H9 (cell line): Measurements from ENCODE around the gene NFU1. TPM values are rescaled to one million over a fixed set of nuclear protein-coding genes. Genes with fewer than 3 reads are reported as not detected.

Experiments used
- DNase-seq: peaks from one replicate; pipeline ENCODE4 v3.0.0-alpha.2; 2017
- H2AFZ ChIP-seq: one replicate; pipeline ENCODE4 v1.6.1; 2013; ENCODE audit warnings: mild to moderate bottlenecking, low read length, control low read depth, moderate library complexity
- H2AK5ac ChIP-seq: 2 replicates; pipeline ENCODE4 v1.6.1; 2013; ENCODE audit warnings: low read length, control low read depth, mixed read lengths; ENCODE audit not compliant: insufficient read length
- H2BK120ac ChIP-seq: one replicate; pipeline ENCODE4 v1.6.1; 2013; ENCODE audit warnings: low read depth, mild to moderate bottlenecking, low read length, control low read depth, inconsistent platforms; ENCODE audit not compliant: poor library complexity, severe bottlenecking
- H2BK12ac ChIP-seq: 2 replicates; pipeline ENCODE4 v1.6.1; 2013; ENCODE audit warnings: low read length, control low read depth, mixed read lengths, low read depth; ENCODE audit not compliant: insufficient read length
- H2BK15ac ChIP-seq: 2 replicates; pipeline ENCODE4 v1.6.1; 2013; ENCODE audit warnings: low read depth, low read length, control low read depth
- H2BK20ac ChIP-seq: one replicate; pipeline ENCODE4 v1.6.1; 2013; ENCODE audit warnings: low read depth, mild to moderate bottlenecking, low read length, control low read depth, inconsistent platforms; ENCODE audit not compliant: poor library complexity, severe bottlenecking
- H2BK5ac ChIP-seq: 2 replicates; pipeline ENCODE4 v1.6.1; 2013; ENCODE audit warnings: low read length, control low read depth, mixed read lengths; ENCODE audit not compliant: insufficient read length
- H3K14ac ChIP-seq: 2 replicates; pipeline ENCODE4 v1.6.1; 2013; ENCODE audit warnings: low read length, control low read depth; ENCODE audit not compliant: insufficient read depth
- H3K18ac ChIP-seq: 2 replicates; pipeline ENCODE4 v1.6.1; 2013; ENCODE audit warnings: low read depth, mild to moderate bottlenecking, mixed read lengths, low read length, control low read depth; ENCODE audit not compliant: insufficient read length
- H3K23ac ChIP-seq: 2 replicates; pipeline ENCODE4 v1.6.1; 2013; ENCODE audit warnings: low read length, control low read depth, mixed read lengths, low read depth; ENCODE audit not compliant: insufficient read length
- H3K23me2 ChIP-seq: 2 replicates; pipeline ENCODE4 v1.6.1; 2013; ENCODE audit warnings: low read depth, mild to moderate bottlenecking, mixed read lengths, low read length, control low read depth; ENCODE audit not compliant: insufficient read length, poor library complexity, severe bottlenecking
- H3K27ac ChIP-seq: 2 replicates; pipeline ENCODE4 v1.5.1; 2013; ENCODE audit warnings: low read length, control low read depth, mixed read lengths, low read depth; ENCODE audit not compliant: insufficient read length
- H3K27me3 ChIP-seq: 2 replicates; pipeline ENCODE4 v1.6.1; 2013; ENCODE audit warnings: low read length, control low read depth, inconsistent platforms; ENCODE audit not compliant: insufficient read depth
- H3K4ac ChIP-seq: 2 replicates; pipeline ENCODE4 v1.6.1; 2013; ENCODE audit warnings: low read depth, mild to moderate bottlenecking, control low read depth, inconsistent platforms, low read length, moderate library complexity
- H3K4me1 ChIP-seq: 2 replicates; pipeline ENCODE4 v1.6.1; 2013; ENCODE audit warnings: low read length, control low read depth, inconsistent platforms; ENCODE audit not compliant: insufficient read depth
- H3K4me2 ChIP-seq: 2 replicates; pipeline ENCODE4 v1.6.1; 2013; ENCODE audit warnings: low read length, control low read depth, mixed read lengths; ENCODE audit not compliant: insufficient read length, insufficient read depth
- H3K56ac ChIP-seq: 2 replicates; pipeline ENCODE4 v1.6.1; 2013; ENCODE audit warnings: low read depth, mild to moderate bottlenecking, mixed read lengths, low read length, control low read depth; ENCODE audit not compliant: insufficient read length
- H3K79me1 ChIP-seq: 2 replicates; pipeline ENCODE4 v1.6.1; 2013; ENCODE audit warnings: low read depth, mild to moderate bottlenecking, moderate library complexity, low read length, control low read depth, inconsistent platforms; ENCODE audit not compliant: insufficient read depth, poor library complexity, severe bottlenecking
- H3K79me2 ChIP-seq: 2 replicates; pipeline ENCODE4 v1.6.1; 2013; ENCODE audit warnings: low read length, control low read depth, inconsistent platforms; ENCODE audit not compliant: insufficient read depth
- H3K9ac ChIP-seq: 2 replicates; pipeline ENCODE4 v1.6.1; 2013; ENCODE audit warnings: low read length, control low read depth, mixed read lengths; ENCODE audit not compliant: insufficient read length; ENCODE audit errors: extremely low read depth
- H3K9me3 ChIP-seq: one replicate; pipeline ENCODE4 v1.6.1; 2013; ENCODE audit warnings: low read depth, low read length, inconsistent platforms; ENCODE audit not compliant: control insufficient read depth
- H3T11ph ChIP-seq: one replicate; pipeline ENCODE4 v1.6.1; 2013; ENCODE audit warnings: mild to moderate bottlenecking, low read length, control low read depth, inconsistent platforms
- H4K20me1 ChIP-seq: one replicate; pipeline ENCODE4 v1.6.1; 2013; ENCODE audit not compliant: control insufficient read depth, insufficient read length, insufficient read depth
- H4K5ac ChIP-seq: 2 replicates; pipeline ENCODE4 v1.6.1; 2013; ENCODE audit warnings: low read depth, mild to moderate bottlenecking, mixed read lengths, low read length, control low read depth; ENCODE audit not compliant: insufficient read length
- H4K8ac ChIP-seq: replicated peaks from 2 replicates; pipeline ENCODE4 v1.6.1; 2013; ENCODE audit warnings: low read length, control low read depth, mixed read lengths, low read depth; ENCODE audit not compliant: insufficient read length
- H4K91ac ChIP-seq: 2 replicates; pipeline ENCODE4 v1.6.1; 2013; ENCODE audit warnings: low read depth, mild to moderate bottlenecking, moderate library complexity, mixed read lengths, low read length, control low read depth; ENCODE audit not compliant: insufficient read length
- H3K27ac Mint-ChIP-seq, 3 experiments: 2 replicates in 2 of 3; 3 replicates in 1 of 3; pipeline ENCODE4 v1.8.0; 2020 to 2021; ENCODE audit warnings: mixed read lengths in 3 of 3, mild to moderate bottlenecking in 1 of 3, moderate library complexity in 1 of 3
- H3K27me3 Mint-ChIP-seq: 2 replicates; pipeline ENCODE4 v1.8.0; 2021; ENCODE audit warnings: low read depth, mild to moderate bottlenecking, moderate library complexity, mixed read lengths
- H3K36me3 Mint-ChIP-seq, 3 experiments: 2 replicates in 2 of 3; 3 replicates in 1 of 3; pipeline ENCODE4 v1.8.0; 2020 to 2021; ENCODE audit warnings: low read depth in 3 of 3, mixed read lengths in 3 of 3; ENCODE audit not compliant: insufficient read depth in 1 of 3
- H3K4me1 Mint-ChIP-seq, 2 experiments: 2 replicates each; pipeline ENCODE4 v1.8.0; 2020; ENCODE audit warnings: mixed read lengths in 2 of 2
- H3K4me3 Mint-ChIP-seq, 2 experiments: 2 replicates in 1 of 2; 3 replicates in 1 of 2; pipeline ENCODE4 v1.8.0; 2020 to 2021; ENCODE audit warnings: mild to moderate bottlenecking in 2 of 2, mixed read lengths in 2 of 2, moderate library complexity in 1 of 2
- H3K9me3 Mint-ChIP-seq, 2 experiments: 2 replicates in 1 of 2; 3 replicates in 1 of 2; pipeline ENCODE4 v1.8.0; 2020; ENCODE audit warnings: mild to moderate bottlenecking in 2 of 2, mixed read lengths in 2 of 2, moderate library complexity in 1 of 2
- WGBS: extraction: QIAGEN DNeasy Blood & Tissue Kit; methylation state at CpG from one replicate; pipeline ENCODE4 v1.1.7; 2013; ENCODE audit warnings: missing lambda C conversion rate, low lambda C conversion rate, mixed read lengths; ENCODE audit not compliant: insufficient read length; ENCODE audit errors: extremely low coverage; 5-methylcytosine and 5-hydroxymethylcytosine counted together
- total RNA-seq: library from RNA; stranded (reverse); gene quantifications from 2 replicates; pipeline ENCODE4 v1.2.1, GENCODE V29; 2021
- TF ChIP-seq, protein P1 (sequence below): fragments of 200-600 bp; sonication (generic); conservative IDR thresholded peaks from 3 replicates; pipeline ENCODE4 v1.8.0; 2021; ENCODE audit warnings: antibody characterized with exemption, mild to moderate bottlenecking

The NFU1 gene
- total RNA-seq, 1 experiment from 2014 or later, result 61.4 TPM

- Histone ChIP-seq H2BK15ac (no peak overlapping the region), H3K4me1 (no peaks in the 10 kb centered on the region), H3K9ac (no peak overlapping the region), H4K8ac (no peak overlapping the region), H3K4me2 (no peak overlapping the region), H4K20me1 (no peaks in the 10 kb centered on the region), H3K4ac (no peak overlapping the region), H2BK20ac (no peak overlapping the region), H2BK5ac (no peak overlapping the region), H3K79me2 (no peaks in the 10 kb centered on the region), H3K23ac (no peak overlapping the region), H2BK120ac (no peak overlapping the region), H3K27ac (no peak overlapping the region), H3K27me3 (no peaks in the 10 kb centered on the region), H2BK12ac (no peak overlapping the region), H3K14ac (no peak overlapping the region), H4K91ac (no peak overlapping the region), H4K5ac (no peak overlapping the region), H3K18ac (no peak overlapping the region), H3T11ph (no peak overlapping the region), H3K23me2 (no peaks in the 10 kb centered on the region), H3K79me1 (no peaks in the 10 kb centered on the region), H3K56ac (no peak overlapping the region), H2AK5ac (no peak overlapping the region), H2AFZ (no peak overlapping the region), H3K9me3 (no peaks in the 10 kb centered on the region)
- Mint-ChIP-seq H3K36me3 (no peaks in the 10 kb centered on the region; a peak in 1 of 7 replicates), H3K4me3 (no peak overlapping the region), H3K9me3 (no peaks in the 10 kb centered on the region), H3K27ac (no peak overlapping the region), H3K4me1 (peaks cover 4% of the 10 kb centered on the region in 2 experiments), H3K27me3 (no peaks in the 10 kb centered on the region)
- no CpG with 5 or more reads among the region's 3 CpGs for WGBS
- no peak for DNase-seq
- TF ChIP-seq, protein P1, sequence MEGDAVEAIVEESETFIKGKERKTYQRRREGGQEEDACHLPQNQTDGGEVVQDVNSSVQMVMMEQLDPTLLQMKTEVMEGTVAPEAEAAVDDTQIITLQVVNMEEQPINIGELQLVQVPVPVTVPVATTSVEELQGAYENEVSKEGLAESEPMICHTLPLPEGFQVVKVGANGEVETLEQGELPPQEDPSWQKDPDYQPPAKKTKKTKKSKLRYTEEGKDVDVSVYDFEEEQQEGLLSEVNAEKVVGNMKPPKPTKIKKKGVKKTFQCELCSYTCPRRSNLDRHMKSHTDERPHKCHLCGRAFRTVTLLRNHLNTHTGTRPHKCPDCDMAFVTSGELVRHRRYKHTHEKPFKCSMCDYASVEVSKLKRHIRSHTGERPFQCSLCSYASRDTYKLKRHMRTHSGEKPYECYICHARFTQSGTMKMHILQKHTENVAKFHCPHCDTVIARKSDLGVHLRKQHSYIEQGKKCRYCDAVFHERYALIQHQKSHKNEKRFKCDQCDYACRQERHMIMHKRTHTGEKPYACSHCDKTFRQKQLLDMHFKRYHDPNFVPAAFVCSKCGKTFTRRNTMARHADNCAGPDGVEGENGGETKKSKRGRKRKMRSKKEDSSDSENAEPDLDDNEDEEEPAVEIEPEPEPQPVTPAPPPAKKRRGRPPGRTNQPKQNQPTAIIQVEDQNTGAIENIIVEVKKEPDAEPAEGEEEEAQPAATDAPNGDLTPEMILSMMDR, result no peak
These were observed 45.2 kb upstream of the NFU1 start for GRCh38 chr2:69482471-69482870.
